ENCODE data around the gene PRR9.
"Not testable (repeated sequence)": the region's sequence is repeated elsewhere in the genome, so short reads cannot be mapped to it uniquely, and the experiment has no call there.

The PRR9 gene, protein sequence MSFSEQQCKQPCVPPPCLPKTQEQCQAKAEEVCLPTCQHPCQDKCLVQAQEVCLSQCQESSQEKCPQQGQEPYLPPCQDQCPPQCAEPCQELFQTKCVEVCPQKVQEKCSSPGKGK

DNA sequence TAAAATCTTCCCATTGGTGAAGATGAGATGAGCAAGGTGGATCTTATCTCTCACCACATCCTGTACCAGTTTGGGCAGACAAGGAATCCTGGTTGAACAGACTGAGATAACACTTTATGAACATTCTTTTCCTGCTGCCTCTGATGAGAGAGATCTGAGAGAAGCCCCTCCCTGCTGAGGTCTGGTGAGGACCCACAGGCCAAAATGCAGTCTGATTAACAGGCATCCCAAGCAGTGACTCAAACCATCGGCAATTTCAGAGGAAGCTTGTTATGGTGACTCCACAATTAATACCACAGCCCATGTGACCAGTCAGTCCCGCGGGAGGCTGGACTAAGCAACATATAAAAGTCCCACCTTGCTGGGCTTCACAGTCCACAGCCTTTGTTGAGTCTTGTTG, at the start of gene PRR9:
Gene PRR9 (plus strand): TSS at position 373 of the 400 bp plus-strand sequence. CDS start 561 bp downstream, outside the sequence.
- no peak for DNase-seq

DNA sequence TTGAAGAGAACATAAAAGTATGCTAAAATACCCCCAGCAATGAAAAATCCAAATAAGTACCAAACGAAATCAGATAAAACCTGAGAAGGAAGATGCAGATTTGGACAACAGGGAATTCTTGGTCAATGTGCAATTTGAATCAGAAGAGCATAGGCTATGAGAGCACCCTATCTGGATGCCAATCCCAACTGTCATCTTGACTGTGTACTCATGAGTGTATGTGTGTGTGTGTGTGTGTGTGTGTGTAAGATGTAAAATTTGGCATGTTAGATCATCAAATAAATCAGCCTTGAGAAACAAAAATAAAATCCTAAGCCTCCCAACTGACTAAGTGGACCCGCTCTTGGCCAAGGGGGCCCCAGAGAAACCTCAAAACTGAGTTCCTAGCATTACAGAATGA, 48.7 kb upstream of the PRR9 start:
- no peak for DNase-seq

DNA sequence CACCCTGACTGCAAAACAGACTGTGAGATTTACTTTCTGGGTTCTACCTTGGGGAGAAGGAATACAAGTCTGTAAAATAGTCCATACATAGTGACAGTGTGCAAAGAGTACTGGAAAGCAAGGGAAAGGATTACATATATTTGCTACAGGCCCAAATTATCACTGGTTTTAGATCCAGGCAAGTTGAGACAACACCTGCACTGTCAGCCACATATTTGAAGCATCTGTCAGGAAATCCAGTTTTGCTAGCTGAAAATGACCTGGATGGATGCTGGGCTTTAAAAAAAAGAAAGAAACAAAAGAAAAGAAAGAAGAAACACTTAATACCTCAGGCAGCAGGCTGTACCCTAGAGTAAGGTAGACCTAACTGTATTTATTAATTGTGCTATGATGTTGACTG, 42.8 kb upstream of the PRR9 start:
- no peak for DNase-seq

DNA sequence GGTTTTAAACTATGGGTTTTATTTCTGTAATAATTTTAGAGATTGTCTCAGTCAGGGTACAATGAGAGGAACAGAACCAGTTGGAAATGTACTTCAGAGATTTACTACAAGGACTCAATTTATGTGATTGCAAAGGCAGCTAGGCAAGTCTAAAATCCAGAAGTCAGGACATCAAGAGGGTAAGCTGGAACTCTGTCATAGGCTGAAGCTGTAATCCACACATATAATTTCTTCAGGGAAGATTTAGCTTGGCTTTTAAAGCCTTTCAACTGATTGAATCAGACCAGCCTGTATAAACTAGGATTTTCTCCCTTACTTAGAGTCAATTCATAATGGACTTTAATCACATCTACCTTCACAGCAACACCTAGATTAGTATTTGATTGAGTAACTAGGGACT, 38.5 kb upstream of the PRR9 start:
- DNase-seq: no peak

DNA sequence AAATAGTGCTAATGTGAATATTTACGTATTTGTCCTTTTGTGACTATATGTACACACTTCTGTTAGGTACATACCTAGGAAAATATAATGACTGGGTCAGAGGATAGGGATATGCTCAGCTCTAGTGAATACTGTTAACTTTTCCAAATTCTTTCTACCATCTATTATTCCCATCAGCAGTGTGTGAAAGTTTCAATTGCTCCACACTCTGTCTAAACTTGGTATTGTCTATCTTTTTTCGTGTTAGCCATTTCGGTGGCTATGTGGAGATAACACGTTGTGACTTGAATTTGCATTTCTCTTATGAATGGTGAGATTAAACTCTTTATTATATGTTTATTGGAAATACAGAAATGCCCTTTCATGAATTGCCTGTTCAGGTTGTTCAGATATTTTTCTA, 36.8 kb upstream of the PRR9 start:
- DNase-seq: no peak

DNA sequence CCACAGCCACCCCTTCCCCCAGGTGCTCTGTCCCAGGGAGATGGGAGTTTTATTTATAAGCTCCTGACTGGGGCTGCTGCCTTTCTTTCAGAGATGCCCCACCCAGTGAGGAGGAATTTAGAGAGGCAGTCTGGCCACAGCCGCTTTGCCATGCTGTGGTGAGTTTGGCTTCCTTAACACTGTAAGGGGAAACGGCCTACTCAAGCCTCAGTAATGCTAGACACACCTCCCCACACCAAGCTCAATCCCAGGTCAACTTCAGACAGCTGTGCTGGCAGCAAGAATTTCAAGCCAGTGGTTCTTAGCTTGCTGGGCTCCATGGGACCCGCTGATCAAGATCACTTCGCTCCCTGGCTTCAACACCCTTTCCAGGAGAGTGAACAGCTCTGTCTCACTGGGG, 29.1 kb upstream of the PRR9 start:
- not testable (repeated sequence) for DNase-seq

DNA sequence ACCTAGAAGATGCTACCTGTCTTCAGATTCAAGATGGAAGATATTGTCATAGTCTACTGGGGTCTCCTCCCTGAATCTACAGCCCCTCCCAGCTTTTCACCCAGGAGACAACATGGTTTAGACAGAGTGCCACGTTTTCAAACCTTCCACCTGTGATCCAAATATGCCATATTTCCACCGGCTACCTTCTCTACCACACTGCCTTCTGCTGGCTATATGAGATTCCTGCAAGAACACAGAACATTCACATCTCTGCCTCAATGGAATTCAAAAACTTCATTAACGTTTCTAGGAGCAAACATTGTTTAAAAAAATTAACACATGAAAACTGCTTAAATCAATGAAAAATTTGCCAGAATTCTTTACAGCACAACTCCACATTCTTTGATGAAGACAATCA, 27.0 kb upstream of the PRR9 start:
- peak; percentile 60 for DNase-seq

DNA sequence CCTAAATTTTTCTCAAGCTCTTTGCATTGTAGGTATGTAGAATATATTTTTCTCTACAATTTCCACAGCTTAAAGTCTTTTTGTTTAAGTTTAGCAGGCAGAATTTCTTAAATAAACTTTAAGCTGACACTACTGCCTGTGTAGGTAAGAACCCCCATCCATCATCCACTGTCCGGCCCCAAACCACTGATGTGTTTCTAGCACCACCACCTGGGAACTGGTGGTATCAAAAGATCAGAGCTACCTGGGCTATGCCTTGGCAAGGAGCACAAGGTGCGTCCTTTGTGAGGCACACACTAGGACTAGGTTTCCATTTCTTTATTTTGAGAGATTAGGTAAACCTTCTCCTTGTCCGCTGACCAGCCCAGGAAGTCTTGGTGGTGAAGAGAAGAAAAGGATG, 24.7 kb upstream of the PRR9 start:
- peak; percentile 47 for DNase-seq

DNA sequence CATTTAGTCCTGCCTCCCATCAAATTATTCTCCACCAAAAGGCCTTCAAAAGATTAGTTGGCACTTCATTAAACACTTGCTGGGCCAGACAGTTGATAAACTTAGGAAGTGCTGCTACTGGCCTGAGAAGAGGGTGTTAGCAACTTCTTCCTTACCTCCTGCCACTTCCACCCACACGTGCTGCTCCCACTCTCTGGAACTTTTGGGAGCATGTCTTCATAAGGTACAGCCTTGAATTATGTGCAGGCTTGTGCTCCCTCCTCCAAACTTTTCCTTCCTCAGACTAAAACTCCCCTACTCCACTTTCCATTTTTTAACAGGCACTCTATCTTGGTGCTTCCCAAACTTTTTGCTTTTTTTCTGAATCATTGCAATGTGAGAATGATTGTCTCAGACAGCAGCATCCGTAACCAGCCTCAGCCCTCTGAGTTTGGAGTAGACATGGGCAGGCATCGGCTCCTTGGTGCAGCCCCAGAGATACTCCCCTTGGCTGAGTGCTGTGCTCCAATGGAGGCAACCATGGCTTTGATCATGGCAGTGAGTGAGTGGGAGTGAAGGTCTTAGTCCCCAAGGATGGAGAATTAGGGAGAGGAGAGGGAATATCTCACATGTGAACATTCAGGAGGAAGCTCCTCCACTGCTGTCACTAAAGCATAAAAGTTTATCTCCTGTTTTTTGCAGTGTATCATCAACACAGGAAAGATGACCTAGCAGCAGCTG, 22.9 kb upstream of the PRR9 start:
- DNase-seq: no peak

DNA sequence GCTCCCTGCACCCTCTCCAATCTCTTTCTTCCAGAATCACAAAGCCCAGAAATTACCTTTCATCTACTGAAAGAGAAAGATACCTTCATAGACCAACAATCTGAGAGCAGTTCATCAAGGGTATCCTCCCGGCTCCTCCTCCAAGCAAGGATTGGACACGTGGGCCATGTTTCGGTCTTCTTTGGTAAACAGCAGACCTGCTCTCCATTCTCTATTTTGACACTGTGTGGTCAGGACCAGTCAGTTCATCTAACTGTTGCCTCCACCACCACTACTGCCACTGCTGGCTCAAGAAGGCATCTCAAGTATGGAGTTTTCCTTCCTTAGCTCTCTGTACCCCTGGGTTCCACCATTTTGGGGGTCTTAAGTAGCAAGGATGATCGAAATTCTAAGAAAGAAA, 22.2 kb upstream of the PRR9 start:
- DNase-seq: no peak

DNA sequence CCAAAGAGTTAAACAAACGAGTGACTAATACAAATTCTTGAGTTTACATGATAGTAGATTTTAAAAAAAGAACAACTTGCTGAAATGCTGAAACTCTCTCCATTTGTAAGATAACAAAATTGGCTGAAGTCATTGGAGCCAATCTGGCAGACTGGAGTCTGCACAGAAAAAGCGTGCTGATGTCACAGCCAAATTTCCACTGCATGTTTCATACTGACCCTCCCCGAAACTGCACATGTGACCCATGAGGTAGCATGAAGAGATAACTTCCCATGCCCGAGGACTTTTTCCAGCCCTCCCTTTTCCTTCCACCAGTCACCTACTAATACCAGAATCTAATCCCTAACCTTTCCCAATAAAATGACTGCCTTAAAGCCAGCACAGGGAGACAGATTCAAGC, 15.4 kb upstream of the PRR9 start:
- DNase-seq: no peak

DNA sequence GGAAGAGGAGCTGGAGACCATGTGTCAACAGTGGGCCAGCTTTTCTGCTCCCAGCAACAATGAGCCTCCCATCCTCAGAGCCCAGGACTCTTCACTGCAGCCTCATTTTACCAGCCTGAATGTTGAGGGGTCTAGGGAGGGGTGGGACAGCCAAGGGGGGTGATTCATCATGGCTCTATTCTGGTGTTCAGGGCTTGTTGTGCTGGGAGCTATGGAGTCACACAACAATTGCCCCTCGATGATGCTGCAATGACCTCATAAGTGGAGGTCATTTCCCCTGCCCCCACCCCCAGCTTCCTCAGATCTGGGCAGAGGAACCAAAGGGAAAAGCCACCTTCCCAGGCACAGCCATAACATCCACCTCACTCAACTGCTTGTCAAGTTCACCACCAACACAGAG, 14.3 kb upstream of the PRR9 start, which contains the start of gene LELP1:
Gene LELP1 (plus strand): TSS at position 301 of the 400 bp plus-strand sequence. CDS start 1,278 bp downstream, outside the sequence.
- DNase-seq: no peak

DNA sequence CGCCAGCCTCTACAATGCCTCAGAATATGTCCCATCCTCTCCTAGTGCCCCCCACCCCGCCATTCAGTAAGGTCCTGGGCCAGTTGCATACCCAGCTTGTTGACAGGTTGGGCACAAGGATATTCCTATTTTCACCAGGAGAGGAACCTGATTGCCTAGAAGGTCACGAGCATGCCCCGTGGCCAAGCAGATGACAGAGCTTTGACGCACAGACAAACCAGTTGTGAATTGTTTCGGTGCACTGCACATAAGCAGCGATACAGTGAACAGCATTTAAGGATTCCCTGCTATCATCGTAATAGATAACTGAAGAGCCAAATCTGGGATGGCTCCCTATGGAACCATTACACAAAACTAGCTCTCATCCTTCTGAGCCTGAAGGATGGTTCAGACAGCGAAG, 10.8 kb upstream of the PRR9 start:
- no peak for DNase-seq

DNA sequence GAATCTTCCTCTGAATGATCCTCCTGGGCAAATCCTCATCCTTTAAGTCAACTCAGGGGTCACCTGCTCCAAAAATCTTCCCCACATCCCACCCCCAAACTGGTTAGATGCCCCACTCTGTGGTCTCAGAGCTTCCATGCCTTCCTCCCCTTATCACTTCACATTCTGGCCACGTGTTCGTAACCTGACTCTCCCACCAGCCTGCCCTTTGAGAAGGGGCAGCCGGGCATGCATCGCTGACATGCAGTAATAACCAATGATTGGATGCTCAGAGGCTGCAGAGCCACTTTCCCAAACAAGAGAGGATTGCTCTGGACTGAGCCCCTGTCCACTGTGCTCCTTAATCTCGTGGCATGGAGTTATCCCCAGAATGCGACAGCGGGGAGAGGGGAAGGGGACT, 7.2 kb upstream of the PRR9 start:
- DNase-seq: no peak

DNA sequence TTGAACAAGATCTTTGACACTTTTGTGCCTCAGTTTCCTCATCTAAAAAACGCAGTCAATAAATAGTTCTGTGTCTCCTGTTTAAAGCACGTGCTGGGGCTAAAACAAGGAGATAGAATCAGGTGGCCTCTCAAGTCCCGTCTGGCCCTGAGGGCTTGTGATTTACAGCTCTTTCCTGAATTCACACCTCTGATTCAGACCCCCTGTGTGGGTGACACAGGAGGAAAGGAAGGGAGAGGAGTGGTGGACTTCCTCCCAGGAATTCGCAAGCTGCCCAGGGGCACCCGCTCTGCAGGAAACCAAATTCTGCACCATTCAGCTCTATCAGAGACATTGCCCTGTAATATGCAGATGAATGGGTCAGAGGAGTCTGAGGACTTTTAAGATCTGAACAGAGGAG, 5.2 kb upstream of the PRR9 start:
- no peak for DNase-seq

DNA sequence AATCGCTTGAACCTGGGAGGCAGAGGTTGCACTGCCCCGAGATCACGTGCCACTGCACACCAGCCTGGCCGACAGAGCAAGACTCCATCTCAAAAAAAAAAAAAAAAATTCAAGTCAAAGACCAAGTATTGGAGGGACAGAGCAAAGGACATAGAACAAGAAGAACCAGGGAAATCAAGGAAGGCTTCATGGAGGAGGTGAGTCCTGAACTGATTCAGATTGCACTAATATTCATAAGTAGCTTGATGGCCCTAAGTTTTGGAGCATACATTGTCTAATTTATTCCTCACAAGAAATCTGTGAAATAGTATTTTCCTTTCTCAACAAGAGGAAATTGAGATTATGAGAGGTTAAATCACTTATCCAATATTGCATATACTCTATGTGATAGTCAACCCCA, 3.9 kb upstream of the PRR9 start:
- no peak for DNase-seq

DNA sequence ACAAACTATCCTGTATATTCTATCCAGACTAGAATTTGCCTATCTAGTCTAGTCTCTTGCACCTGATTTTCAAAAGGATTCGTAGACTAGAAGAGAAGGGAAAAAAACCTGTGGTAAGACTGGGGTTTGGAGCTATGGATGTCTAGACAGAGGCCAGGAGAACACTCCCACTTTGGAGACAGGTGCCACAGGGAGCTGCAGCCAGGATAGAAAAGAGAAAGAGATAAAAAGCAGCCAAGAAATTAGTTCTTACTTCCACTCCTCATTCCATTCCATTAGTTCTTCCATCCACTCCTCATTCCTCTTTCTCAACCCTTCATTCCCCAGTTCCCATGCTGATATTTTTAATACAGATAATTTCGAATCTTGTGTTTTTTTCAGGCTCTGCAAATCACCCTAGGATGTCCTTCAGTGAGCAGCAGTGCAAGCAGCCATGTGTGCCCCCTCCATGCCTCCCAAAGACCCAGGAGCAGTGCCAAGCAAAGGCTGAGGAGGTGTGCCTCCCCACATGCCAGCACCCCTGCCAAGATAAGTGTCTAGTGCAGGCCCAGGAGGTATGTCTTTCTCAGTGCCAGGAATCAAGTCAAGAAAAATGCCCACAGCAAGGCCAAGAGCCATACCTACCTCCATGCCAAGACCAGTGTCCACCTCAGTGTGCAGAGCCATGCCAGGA, 496 bp downstream of the PRR9 start:
- DNase-seq: no peak

DNA sequence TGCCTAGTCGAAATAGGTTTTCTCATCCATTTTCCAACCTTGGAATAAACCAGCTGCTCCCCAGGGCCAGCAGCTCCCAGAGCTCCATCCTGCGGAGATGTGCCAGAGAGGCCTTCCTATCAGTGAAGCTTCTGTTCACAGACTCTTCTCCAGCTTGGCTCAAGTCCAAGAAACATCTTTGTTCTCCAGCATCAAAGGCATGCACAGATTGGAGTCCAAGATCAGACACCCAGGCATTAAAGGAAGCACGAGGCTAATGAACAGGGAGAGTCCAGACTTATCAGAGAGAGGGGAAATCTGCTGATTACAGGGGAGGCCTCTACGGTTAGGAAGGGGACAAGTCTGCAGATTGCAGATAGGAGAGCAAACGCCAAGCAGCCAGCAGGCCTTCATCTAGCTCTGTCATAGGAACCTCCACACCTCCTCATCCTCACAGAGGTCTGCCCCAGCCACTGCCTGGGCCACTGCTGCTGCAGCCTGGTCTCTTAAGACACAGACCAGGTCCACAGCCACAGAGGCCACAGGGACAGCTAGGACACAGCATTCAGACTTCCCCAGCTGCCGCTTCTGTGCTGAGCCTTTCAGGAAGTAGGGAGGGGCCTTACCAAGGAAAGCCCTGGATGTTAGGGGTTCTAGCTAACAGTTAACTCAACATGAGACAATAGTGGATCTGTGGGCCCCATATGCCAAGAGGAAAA, 3.4 kb downstream of the PRR9 start:
- no peak for DNase-seq

DNA sequence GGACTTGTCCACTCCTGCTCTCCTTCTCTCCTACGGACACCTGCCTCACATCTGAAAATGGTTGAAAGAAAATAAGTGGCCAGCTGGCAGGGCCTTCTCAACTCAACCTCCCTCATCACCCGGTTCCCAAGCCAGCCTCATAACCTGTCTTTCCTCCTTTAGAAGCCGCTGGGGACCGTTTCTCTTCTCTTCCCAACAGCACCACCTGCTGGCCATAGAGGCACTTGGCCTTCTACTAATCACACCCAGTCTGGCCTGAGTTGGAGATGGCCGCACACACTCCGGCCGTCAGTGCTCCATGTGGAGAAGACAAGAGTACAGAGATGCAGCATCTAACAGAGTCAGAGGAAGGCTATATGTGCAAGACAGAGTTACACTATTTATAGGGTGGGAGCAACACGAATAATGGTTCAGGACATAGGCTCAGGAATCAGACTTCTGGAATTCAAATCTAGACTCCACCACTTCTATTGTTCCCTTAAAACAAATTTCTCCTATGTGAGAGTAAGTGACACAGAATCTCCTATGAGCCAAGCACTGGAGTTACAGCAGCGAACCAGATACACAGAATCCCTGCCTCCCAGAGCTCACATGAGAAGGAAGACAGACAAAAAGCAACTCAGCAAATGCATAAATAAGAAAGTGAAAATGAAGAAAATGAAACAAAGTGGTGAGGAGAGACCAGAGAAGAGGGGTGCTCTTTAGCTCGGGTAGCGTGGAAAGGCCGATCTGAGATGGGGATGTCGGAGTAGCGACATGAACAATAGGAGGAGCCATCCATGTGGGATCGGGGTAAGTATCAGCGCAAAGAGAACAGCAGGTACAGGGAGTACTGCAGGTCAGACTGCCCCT, 5.9 kb downstream of the PRR9 start:
- peak; percentile 63 for DNase-seq

DNA sequence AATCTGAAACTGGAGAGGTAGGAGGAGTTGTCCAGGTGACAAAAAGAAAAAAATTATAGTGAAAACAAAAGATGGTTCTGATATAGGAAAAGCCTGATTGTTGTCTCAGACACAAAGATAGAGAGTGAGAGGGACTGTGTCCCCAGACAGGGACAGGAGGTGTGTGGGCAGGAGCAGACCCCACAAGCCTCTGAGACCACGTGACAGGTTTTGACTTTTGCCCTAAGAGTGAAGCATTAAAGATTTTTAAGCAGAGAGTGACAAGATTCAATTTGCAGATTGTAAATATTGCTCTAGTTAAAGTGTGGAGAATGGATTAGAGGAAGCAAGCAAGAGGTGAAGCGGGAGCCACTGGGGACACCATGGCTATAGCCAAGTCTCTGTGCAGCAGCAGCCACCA, 10.4 kb downstream of the PRR9 start:
- no peak for DNase-seq

DNA sequence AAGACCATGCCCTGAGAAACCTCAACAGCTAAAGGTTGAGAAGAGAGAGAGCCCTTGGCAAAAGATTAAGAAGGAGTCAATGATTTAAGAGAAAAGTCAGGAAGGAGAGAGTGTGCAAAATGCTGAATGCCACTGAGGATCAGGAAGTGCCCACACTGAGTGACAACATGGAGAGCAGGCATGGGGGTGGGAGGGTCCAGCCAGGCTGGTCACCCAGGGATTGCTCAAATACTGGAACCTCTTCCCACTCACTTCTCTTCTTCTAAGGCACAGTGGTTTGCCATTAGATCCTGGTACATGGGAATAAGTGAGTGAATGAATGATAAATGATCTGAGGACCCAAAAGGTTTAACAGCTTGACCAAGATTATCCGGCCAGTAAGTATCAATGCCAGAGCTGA, 11.1 kb downstream of the PRR9 start:
- no peak for DNase-seq

DNA sequence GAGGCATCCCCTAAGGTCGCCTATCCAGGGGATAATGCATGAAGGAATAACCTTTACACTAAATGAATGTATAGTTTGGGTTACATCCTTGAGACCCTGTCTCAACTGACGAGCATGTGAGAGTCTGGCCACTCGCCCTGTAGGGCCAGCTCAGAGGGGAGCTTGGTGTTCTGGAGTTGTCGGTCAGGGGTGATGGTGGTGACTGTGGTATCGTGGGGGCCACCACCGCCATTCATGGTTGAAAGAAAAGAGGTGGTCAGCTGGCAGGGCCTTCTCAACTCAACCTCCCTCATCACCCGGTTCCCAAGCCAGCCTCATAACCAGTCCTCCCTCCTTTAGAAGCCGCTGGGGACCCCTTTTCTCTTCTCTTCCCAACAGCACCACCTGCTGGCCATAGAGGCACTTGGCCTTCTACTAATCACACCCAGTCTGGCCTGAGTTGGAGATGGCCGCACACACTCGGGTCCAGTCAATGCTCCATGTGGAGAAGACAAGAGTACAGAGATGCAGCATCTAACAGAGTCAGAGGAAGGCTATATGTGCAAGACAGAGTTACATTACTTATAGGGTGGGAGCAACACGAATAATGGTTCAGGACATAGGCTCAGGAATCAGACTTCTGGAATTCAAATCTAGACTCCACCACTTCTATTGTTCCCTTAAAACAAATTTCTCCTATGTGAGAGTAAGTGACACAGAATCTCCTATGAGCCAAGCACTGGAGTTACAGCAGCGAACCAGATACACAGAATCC, 11.9 kb downstream of the PRR9 start:
- DNase-seq: not testable (repeated sequence)

Data from NCI-H187 treated with DMSO at 0.1 percent for 48 hours (cell line).